ENCODE measurements around the gene CCM2. TPM values are rescaled to one million over a fixed set of nuclear protein-coding genes. Genes with fewer than 3 reads are reported as not detected.

Gene CCM2
- total RNA-seq, 1 experiment from 2014 or later: 43.9 TPM

GRCh38 chr7:45064047-45064725 lies 64.2 kb downstream of the CCM2 start:
- DNase-seq: no peak
- Histone ChIP-seq H3K27me3 (ENCODE audit: control insufficient read depth, insufficient read depth, low read length) (no peaks in the 10 kb centered on the region), H3K36me3 (replicated peaks; ENCODE audit: control insufficient read depth, insufficient read depth, low read length) (no peaks in the 10 kb centered on the region; the same call in 1 of the 2 replicates), H3K4me3 (ENCODE audit: insufficient read depth, low read depth, low read length) (no peak overlapping the region)

GRCh38 chr7:45065031-45065995 lies 65.3 kb downstream of the CCM2 start:
- no peaks in the 10 kb centered on the region for H3K27me3 ChIP-seq (ENCODE audit: control insufficient read depth, insufficient read depth, low read length)
- no peaks in the 10 kb centered on the region; the same call in 1 of the 2 replicates for H3K36me3 ChIP-seq (replicated peaks; ENCODE audit: control insufficient read depth, insufficient read depth, low read length)
- DNase-seq: no peak
- H3K4me3 ChIP-seq (ENCODE audit: insufficient read depth, low read depth, low read length): no peak overlapping the region

- no peak for DNase-seq
- H3K4me3 ChIP-seq (ENCODE audit: insufficient read depth, low read depth, low read length): no peak overlapping the region
- H3K27me3 ChIP-seq (ENCODE audit: control insufficient read depth, insufficient read depth, low read length): no peaks in the 10 kb centered on the region
- no peaks in the 10 kb centered on the region; the same call in 1 of the 2 replicates for H3K36me3 ChIP-seq (replicated peaks; ENCODE audit: control insufficient read depth, insufficient read depth, low read length)
These were observed 66.4 kb downstream of the CCM2 start for GRCh38 chr7:45066409-45066808.

- Histone ChIP-seq H3K4me3 (ENCODE audit: insufficient read depth, low read depth, low read length) (no peak overlapping the region), H3K36me3 (replicated peaks; ENCODE audit: control insufficient read depth, insufficient read depth, low read length) (no peaks in the 10 kb centered on the region; the same call in 1 of the 2 replicates), H3K27me3 (ENCODE audit: control insufficient read depth, insufficient read depth, low read length) (no peaks in the 10 kb centered on the region)
- no peak for DNase-seq
These were observed 67.6 kb downstream of the CCM2 start for GRCh38 chr7:45067582-45067981.

GRCh38 chr7:45068236-45069023 lies 68.4 kb downstream of the CCM2 start:
- no peaks in the 10 kb centered on the region for H3K27me3 ChIP-seq (ENCODE audit: control insufficient read depth, insufficient read depth, low read length)
- H3K36me3 ChIP-seq (replicated peaks; ENCODE audit: control insufficient read depth, insufficient read depth, low read length): no peaks in the 10 kb centered on the region; the same call in 1 of the 2 replicates
- DNase-seq: no peak
- no peak overlapping the region for H3K4me3 ChIP-seq (ENCODE audit: insufficient read depth, low read depth, low read length)

- peak; percentile 71 for DNase-seq
- H3K36me3 ChIP-seq (replicated peaks; ENCODE audit: control insufficient read depth, insufficient read depth, low read length): no peaks in the 10 kb centered on the region; the same call in 1 of the 2 replicates
- H3K27me3 ChIP-seq (ENCODE audit: control insufficient read depth, insufficient read depth, low read length): no peaks in the 10 kb centered on the region
- H3K4me3 ChIP-seq (ENCODE audit: insufficient read depth, low read depth, low read length): no peak overlapping the region
These were observed 69.6 kb downstream of the CCM2 start for GRCh38 chr7:45069444-45070253.

GRCh38 chr7:45070254-45070642 lies 70.2 kb downstream of the CCM2 start:
- no peak for DNase-seq
- Histone ChIP-seq H3K36me3 (replicated peaks; ENCODE audit: control insufficient read depth, insufficient read depth, low read length) (no peaks in the 10 kb centered on the region; the same call in 1 of the 2 replicates), H3K27me3 (ENCODE audit: control insufficient read depth, insufficient read depth, low read length) (no peaks in the 10 kb centered on the region), H3K4me3 (ENCODE audit: insufficient read depth, low read depth, low read length) (no peak overlapping the region)

GRCh38 chr7:45071528-45071927 lies 71.5 kb downstream of the CCM2 start:
- DNase-seq: no peak
- Histone ChIP-seq H3K4me3 (ENCODE audit: insufficient read depth, low read depth, low read length) (no peak overlapping the region), H3K36me3 (replicated peaks; ENCODE audit: control insufficient read depth, insufficient read depth, low read length) (no peaks in the 10 kb centered on the region; the same call in 1 of the 2 replicates), H3K27me3 (ENCODE audit: control insufficient read depth, insufficient read depth, low read length) (no peaks in the 10 kb centered on the region)

GRCh38 chr7:45072131-45073030 lies 72.4 kb downstream of the CCM2 start:
- Histone ChIP-seq H3K27me3 (ENCODE audit: control insufficient read depth, insufficient read depth, low read length) (no peaks in the 10 kb centered on the region), H3K36me3 (replicated peaks; ENCODE audit: control insufficient read depth, insufficient read depth, low read length) (no peaks in the 10 kb centered on the region; the same call in none of the 2 replicates), H3K4me3 (ENCODE audit: insufficient read depth, low read depth, low read length) (no peak overlapping the region)
- DNase-seq: peak; percentile 55

- DNase-seq: peak; percentile 73
- Histone ChIP-seq H3K36me3 (replicated peaks; ENCODE audit: control insufficient read depth, insufficient read depth, low read length) (no peaks in the 10 kb centered on the region; the same call in none of the 2 replicates), H3K4me3 (ENCODE audit: insufficient read depth, low read depth, low read length) (no peak overlapping the region), H3K27me3 (ENCODE audit: control insufficient read depth, insufficient read depth, low read length) (no peaks in the 10 kb centered on the region)
These were observed 73.2 kb downstream of the CCM2 start for GRCh38 chr7:45073031-45073785.

- Histone ChIP-seq H3K36me3 (replicated peaks; ENCODE audit: control insufficient read depth, insufficient read depth, low read length) (no peaks in the 10 kb centered on the region; the same call in none of the 2 replicates), H3K4me3 (ENCODE audit: insufficient read depth, low read depth, low read length) (no peak overlapping the region), H3K27me3 (ENCODE audit: control insufficient read depth, insufficient read depth, low read length) (no peaks in the 10 kb centered on the region)
- DNase-seq: no peak
These were observed 74.0 kb downstream of the CCM2 start for GRCh38 chr7:45073786-45074527.

Measured in H7 (cell line).